T47D (cell line): Measurements from ENCODE around the gene CLCN5.

Source experiments
- DNase-seq, 2 experiments: peaks; one replicate each; pipeline versions ENCODE4 v3.0.0 to v3.0.0-alpha.2; 2011 to 2012; ENCODE audit warnings: low read depth in 1 of 2, low spot score in 1 of 2
- JUND ChIP-seq: IDR thresholded peaks from 2 replicates; pipeline ENCODE4 v1.6.1; 2012; ENCODE audit warnings: low read depth
- in situ Hi-C: cut with HindIII; loops from 2 replicates; pipeline ENCODE4 v1.10.0; 2016; ENCODE audit warnings: low sequenced_read_pairs, low pct_unique_long_range_greater_than_20kb

Gene CLCN5

DNA sequence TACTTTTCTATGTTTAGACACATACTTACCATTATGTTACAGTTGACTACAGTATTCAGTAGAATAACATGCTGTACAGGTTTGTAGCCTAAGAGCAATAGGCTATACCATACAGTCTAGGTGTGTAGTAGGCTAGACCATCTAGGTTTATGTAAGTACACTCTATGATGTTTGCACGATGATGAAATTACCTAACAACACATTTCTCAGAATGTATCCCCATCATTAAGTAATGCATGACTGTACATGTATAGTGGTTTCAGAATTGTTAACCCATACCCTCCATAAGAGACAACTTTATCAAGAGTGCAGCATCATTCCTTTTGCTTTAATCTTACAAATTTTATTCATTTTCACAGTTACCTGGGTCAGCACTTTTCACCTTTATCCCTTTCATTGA, 126.8 kb downstream of the CLCN5 start:
- TF ChIP-seq JUND, result no peak
- in situ Hi-C loops, result no loop called here
- no peak for DNase-seq

DNA sequence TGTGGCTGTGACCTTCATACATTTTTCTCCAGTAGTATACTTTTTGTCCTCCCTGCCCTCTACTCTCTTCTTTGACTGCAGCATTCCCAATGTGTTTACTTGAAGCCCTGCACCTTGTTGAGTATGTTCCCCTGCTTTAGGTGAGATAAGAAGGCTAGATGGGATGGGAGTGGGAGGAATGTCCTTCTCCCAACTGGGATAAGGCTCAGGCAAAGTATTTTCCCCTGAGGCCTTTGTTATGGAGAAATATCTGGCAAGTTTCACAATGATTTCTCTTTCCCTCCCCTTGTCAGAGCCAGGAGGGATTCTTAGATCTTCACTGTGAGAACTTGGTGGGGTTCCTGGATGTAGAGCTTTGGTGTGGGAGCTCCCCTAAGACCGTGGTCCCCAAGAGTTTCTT, 131.8 kb downstream of the CLCN5 start:
- no peak for DNase-seq
- in situ Hi-C loops, result no loop called here

DNA sequence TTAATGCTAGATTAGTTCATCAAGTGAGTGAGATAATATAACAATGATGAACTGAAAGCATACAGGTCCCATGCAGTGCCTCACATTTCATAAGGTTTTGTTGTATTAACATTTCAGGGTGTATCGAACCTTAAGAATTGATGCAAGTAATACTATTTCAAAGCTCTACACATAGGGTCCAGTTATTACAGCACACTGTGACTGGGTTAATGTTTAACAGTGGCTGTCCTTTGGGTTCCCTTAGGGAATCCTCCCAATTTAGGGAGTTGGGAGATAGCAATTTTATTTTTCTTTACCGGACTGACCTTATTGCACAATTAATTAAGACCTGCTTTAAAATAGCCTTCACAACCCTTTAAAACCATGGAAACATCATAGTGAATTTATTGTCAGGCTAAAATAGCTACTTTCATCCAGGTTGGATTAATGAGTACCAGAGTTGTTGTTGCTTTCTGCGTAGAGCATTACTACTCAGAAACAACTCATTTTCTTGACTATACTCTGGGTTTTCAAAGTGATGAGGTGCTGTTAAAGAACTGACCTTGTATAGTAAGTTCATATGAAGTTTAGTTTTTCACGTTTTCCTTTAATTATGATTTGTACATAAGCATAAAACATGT, 144.0 kb downstream of the CLCN5 start:
- TF ChIP-seq JUND, result no peak
- no peak for DNase-seq
- in situ Hi-C loops, result no loop called here

More for the DNA sequence above, 131.8 kb downstream of the CLCN5 start:
- no peak for TF ChIP-seq JUND

DNA sequence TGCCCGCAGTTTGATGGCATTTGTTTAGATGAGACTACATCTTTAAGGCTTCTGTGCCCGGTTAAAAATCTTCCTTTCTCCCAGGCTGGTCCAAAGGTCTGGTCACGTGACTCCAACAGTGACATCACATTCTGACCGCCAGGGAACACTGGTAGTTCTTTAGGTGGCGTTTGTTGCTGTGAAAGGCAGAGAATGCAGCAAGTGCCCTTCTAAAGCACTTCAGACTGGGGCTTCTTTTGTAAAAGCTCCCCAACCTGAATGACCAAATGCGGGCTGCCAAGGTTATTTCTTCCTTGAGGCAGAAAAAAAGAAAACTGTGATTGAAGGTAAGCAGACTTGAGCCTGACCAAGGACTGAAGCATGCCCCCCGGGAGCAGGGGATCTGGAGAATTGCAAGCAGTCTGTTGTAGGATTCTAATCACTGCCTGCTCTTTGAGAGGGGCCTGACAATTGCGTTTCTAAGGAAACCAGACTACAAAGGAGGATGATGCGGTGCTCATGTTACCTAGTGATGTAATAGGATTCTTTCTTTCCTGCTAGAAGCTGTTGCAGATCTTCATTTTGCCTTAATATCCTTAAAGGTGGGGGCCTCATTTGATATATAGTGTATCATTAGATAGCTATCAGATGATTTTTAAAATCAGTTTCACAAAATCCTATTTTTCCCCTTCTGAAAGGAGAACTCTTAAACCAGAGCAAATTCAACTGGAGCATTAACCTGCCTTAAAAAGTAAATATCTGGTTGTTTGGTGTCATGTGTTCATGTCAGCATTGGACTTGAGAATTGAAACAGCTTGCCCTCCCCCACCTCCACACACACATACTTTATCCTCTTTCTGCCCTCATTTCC, 145.3 kb downstream of the CLCN5 start:
- TF ChIP-seq JUND, result no peak
- in situ Hi-C loops, result no loop called here
- DNase-seq, result peak in 1 of 2 experiments; percentile 3

DNA sequence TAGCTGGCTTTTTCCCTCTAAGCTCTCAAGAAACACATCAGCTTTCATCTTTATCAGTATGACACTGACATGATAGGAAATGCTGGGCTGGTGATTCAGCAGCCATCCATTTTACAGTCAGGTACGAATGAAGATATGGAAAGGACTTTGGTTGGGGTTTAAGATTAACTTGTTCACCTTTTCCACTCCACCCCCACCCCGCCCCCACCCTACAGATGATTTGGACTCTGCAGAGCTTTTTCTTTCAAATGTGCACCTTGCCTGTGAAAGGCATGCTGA, 145.8 kb downstream of the CLCN5 start:
- no peak for TF ChIP-seq JUND
- DNase-seq, result no peak
- in situ Hi-C loops, result no loop called here

DNA sequence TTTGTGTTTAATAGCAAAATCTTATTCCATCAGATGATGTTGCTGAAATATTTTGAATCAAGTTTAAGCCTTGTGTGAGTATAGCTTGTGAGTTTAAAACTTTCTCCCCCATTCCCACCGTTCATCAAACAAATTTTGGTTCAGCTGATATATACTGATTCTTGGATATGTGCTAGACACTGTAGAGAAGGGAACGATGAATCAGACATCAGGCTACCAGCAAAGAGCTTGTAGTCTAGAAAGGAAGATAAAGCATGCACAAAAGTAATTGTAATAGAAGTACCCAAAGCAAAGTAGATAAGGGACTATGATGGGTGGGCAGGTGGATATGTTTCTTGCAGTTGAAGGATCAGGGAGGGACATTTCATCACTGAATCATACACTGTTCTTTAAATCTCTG, 146.5 kb downstream of the CLCN5 start:
- DNase-seq, result no peak
- in situ Hi-C loops, result no loop called here
- TF ChIP-seq JUND, result no peak

DNA sequence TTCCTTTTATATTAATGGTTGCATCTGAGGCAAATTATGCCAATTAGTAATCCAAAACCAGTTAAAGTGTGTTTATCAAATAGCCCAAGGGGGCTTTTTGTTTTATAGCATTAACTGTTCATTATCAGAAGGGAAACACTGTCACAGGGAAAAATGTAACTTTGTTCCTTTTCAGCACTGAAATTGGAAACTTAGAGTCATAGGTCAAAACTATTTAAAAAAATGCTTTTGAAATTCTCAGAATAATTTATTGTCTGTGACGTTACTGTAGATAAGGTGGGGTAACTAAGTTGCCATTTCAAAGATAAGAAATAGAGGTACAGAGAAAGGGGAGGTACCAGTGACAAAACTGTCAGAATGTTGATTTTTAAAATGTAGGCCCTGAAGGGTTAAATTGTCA, 149.1 kb downstream of the CLCN5 start:
- no peak for TF ChIP-seq JUND

DNA sequence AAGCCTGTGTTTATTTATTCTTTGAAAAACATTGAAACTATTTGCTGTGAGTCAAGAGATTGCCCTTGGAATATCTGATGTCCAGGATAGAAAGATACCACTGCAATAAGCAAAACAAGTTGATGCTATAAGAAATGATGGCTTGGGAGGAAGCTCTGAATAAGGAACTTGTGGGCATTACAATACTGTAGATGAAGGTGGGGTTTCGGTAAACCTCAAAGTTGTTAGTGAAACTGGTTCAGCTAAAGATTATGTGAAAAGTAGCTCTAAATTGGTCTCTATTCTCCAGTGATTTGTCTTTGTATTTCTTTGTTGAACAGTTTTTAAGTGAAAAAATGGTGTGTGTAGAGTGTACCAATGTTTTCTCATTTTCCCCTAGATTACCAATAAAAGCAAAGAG, 149.7 kb downstream of the CLCN5 start:
- no peak for TF ChIP-seq JUND
- no peak for DNase-seq
- in situ Hi-C loops, result no loop called here

More for the DNA sequence above, 149.1 kb downstream of the CLCN5 start:
- DNase-seq, result no peak
- in situ Hi-C loops, result no loop called here

DNA sequence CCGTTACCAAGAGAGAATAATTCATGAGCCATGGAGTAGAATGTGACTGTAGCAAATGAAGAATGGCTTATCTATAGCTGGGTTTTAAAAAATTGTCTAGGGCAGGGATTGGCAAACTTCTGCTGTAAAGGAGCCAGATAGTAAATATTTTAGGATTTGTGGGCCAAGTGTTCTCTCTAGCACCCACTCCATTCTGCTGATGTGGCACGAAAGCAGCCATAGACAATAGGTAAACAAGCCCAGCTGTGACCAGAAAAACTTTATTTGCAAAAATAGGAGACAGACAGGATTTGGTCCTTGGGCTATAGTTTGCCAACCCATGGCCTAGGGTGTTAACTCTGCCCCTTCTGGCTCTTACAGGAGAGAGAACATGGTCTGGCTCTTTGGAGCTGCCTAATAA, 151.2 kb downstream of the CLCN5 start:
- no peak for TF ChIP-seq JUND
- no peak for DNase-seq
- in situ Hi-C loops, result no loop called here

DNA sequence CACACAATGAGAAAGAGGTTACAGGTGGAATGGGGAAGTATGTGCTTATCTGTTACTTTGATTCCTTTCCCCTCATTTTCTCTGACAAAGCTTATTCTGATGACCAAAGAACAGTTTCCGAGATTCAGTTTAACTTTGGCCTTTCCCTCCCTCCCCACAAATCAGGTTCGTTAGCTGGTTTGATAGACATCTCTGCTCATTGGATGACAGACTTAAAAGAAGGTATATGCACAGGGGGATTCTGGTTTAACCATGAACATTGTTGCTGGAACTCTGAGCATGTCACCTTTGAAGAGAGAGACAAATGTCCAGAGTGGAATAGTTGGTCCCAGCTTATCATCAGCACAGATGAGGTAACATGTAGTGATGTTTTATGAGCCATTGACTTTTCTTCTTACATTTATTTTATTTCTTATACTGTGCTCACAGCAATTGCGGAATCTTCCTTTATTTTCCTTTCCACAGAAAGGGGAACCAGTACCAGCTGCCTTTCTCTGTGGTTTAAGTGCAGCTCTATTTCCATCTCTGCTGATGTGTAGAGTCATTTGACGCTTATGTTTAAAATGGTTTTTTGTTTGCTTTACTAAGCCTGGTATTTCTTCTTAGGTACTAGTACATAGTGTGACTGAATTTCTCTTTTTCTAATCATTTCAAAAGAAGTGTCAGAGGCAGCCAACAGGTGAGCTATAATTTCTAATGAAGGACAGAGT, 153.4 kb downstream of the CLCN5 start:
- TF ChIP-seq JUND, result no peak
- no peak for DNase-seq
- in situ Hi-C loops, result no loop called here

DNA sequence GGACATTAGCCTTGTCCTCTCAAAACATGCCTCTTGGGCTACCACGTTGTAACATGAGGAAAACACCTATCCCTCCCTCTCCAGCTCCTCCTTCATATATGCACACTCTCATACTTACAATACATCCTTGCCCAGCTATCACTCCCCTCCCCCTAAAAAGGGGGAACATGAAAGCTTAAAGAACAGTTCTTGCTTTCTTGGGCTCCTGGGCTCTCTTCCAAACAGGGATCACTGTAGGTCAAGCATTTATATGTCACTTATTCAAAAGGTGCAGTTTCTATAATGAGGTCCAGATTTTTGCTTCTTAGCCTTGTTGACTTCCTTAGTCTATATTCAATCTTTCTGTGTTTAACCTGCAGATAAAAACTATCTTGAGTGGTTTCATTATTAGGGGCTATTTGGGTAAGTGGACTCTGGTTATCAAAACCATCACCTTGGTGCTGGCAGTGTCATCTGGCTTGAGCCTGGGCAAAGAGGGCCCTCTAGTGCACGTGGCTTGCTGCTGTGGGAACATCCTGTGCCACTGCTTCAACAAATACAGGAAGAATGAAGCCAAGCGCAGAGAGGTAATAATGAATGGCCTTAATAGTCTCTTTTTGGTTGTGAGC, 159.0 kb downstream of the CLCN5 start:
- peak in 1 of 2 experiments; percentile 56 for DNase-seq
- in situ Hi-C loops, result no loop called here
- no peak for TF ChIP-seq JUND

DNA sequence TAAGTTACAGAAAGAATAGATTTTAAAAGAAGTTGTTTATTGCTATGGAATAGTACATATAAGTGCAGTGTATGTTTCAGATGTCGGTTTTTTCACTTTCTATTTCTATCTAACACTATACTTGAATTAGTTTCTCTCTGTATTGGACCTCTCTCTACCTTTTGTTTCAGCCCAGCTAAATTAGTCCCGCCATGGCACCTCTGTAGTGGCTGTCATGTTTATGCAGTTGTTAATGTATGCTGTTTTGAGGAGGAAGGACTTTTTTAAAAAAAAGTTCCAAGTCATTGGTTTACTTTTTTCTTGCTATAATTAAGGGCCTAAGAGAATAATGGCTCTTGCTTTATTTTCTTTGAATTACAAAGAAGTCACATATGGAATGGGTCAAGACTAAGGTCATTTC, 160.3 kb downstream of the CLCN5 start:
- TF ChIP-seq JUND, result no peak
- in situ Hi-C loops, result no loop called here
- DNase-seq, result no peak

DNA sequence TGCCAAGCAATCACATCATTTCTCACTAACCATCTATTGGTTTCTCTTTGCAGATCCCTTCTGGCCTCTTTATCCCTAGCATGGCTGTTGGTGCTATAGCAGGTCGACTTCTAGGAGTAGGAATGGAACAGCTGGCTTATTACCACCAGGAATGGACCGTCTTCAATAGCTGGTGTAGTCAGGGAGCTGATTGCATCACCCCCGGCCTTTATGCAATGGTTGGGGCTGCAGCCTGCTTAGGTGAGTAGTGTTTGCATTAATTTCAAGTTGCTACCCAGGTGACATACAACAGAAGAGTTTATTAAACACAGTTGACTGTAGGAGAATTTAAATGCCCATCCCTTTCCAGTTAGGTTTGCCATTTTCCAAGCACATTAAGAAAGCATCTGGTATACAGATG, 166.2 kb downstream of the CLCN5 start:
- in situ Hi-C loops, result no loop called here

More for the DNA sequence above, 166.2 kb downstream of the CLCN5 start:
- TF ChIP-seq JUND, result no peak
- DNase-seq, result no peak
